ENCODE measurements around the gene DSCAM. TPM values are rescaled to one million over a fixed set of nuclear protein-coding genes. Genes with fewer than 3 reads are reported as not detected.

DSCAM gene
- total RNA-seq, 1 experiment from 2014 or later, result not detected

DNA sequence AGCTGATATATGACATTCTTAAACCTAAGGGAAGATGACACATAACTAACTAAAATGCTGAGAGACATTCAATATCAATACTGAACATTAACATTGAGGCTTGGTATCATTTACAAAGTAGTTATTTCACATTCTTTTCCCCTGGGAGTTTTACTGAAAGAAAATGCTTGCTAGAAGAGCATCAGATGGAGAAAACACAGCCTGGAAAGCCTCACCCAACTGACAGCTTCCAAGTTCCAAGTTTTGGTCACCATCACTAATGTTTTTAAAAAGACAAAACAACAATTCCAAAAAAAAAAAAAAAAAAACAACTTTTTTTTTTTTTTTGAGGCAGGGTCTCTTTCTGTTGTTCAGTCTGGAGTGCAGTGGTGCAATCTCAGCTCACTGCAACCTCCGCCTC, 80.6 kb downstream of the DSCAM start:
- no peak overlapping the region for H3K4me3 ChIP-seq (replicated peaks in 1 of 2; ENCODE audit: low read depth in 1 of 2, low read length in 2 of 2)
- no peak for ATAC-seq
- ChIA-PET RAD21 (ENCODE audit: low non-redundant PET in 1 of 2, low total read pairs in 2 of 2, uncharacterized antibody in 2 of 2, unreplicated experiment in 2 of 2) (no interaction called here), POLR2A (no interaction called here), CTCF (no interaction called here)
- H3K9me3 ChIP-seq (ENCODE audit: control insufficient read depth in 1 of 2, insufficient read depth in 1 of 2, low read depth in 1 of 2, low read length in 2 of 2), result peaks cover 8 to 31% of the 10 kb centered on the region in 2 experiments; a peak in 2 of 4 replicates
- no peak overlapping the region for H2AFZ ChIP-seq (ENCODE audit: low read depth, low read length, poor library complexity, severe bottlenecking)
- no peaks in the 10 kb centered on the region for H3K79me2 ChIP-seq (ENCODE audit: insufficient read depth, low read length)
- DNase-seq (ENCODE audit: low read depth, low spot score), result no peak
- no peak overlapping the region for H3K4me2 ChIP-seq (ENCODE audit: low read length)
- H3K9ac ChIP-seq (ENCODE audit: low read length), result no peak overlapping the region
- BruUV-seq (replicated peaks), result no TSS peak
- no peak overlapping the region for H3K27ac ChIP-seq (ENCODE audit: low read depth, low read length)
- H3K4me1 ChIP-seq (ENCODE audit: control insufficient read depth in 1 of 2, insufficient read depth in 2 of 2, low read length in 2 of 2), result no peaks in the 10 kb centered on the region
- H3K27me3 ChIP-seq (ENCODE audit: insufficient read depth, low read length), result no peaks in the 10 kb centered on the region
- intact Hi-C loops (cut with micrococcal nuclease), result no loop called here
- TF ChIP-seq EZH2phosphoT487 (IDR thresholded peaks at IDR 0.05; ENCODE audit: borderline replicate concordance), result no peak
- TF ChIP-seq, protein P1, sequence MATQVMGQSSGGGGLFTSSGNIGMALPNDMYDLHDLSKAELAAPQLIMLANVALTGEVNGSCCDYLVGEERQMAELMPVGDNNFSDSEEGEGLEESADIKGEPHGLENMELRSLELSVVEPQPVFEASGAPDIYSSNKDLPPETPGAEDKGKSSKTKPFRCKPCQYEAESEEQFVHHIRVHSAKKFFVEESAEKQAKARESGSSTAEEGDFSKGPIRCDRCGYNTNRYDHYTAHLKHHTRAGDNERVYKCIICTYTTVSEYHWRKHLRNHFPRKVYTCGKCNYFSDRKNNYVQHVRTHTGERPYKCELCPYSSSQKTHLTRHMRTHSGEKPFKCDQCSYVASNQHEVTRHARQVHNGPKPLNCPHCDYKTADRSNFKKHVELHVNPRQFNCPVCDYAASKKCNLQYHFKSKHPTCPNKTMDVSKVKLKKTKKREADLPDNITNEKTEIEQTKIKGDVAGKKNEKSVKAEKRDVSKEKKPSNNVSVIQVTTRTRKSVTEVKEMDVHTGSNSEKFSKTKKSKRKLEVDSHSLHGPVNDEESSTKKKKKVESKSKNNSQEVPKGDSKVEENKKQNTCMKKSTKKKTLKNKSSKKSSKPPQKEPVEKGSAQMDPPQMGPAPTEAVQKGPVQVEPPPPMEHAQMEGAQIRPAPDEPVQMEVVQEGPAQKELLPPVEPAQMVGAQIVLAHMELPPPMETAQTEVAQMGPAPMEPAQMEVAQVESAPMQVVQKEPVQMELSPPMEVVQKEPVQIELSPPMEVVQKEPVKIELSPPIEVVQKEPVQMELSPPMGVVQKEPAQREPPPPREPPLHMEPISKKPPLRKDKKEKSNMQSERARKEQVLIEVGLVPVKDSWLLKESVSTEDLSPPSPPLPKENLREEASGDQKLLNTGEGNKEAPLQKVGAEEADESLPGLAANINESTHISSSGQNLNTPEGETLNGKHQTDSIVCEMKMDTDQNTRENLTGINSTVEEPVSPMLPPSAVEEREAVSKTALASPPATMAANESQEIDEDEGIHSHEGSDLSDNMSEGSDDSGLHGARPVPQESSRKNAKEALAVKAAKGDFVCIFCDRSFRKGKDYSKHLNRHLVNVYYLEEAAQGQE (IDR thresholded peaks at IDR 0.05; ENCODE audit: low read depth), result no peak
- TF ChIP-seq CBX3 (IDR thresholded peaks at IDR 0.05; ENCODE audit: low read depth), result no peak
- TF ChIP-seq, protein P2, sequence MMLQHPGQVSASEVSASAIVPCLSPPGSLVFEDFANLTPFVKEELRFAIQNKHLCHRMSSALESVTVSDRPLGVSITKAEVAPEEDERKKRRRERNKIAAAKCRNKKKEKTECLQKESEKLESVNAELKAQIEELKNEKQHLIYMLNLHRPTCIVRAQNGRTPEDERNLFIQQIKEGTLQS (IDR thresholded peaks at IDR 0.05), result no peak
- TF ChIP-seq CEBPB (IDR thresholded peaks at IDR 0.05; ENCODE audit: low read depth), result no peak
- TF ChIP-seq, protein P3, sequence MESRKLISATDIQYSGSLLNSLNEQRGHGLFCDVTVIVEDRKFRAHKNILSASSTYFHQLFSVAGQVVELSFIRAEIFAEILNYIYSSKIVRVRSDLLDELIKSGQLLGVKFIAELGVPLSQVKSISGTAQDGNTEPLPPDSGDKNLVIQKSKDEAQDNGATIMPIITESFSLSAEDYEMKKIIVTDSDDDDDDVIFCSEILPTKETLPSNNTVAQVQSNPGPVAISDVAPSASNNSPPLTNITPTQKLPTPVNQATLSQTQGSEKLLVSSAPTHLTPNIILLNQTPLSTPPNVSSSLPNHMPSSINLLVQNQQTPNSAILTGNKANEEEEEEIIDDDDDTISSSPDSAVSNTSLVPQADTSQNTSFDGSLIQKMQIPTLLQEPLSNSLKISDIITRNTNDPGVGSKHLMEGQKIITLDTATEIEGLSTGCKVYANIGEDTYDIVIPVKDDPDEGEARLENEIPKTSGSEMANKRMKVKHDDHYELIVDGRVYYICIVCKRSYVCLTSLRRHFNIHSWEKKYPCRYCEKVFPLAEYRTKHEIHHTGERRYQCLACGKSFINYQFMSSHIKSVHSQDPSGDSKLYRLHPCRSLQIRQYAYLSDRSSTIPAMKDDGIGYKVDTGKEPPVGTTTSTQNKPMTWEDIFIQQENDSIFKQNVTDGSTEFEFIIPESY (IDR thresholded peaks at IDR 0.05; ENCODE audit: extremely low read depth, insufficient replicate concordance, low read length), result no peak
- no peak for TF ChIP-seq POLR2AphosphoS5 (IDR thresholded peaks at IDR 0.05; ENCODE audit: low read depth, low read length)
- TF ChIP-seq POLR2A (IDR thresholded peaks at IDR 0.05; ENCODE audit: borderline replicate concordance, extremely low read depth, insufficient read depth, insufficient read length), result no peak
- no peak for TF ChIP-seq ELF1 (IDR thresholded peaks at IDR 0.05; ENCODE audit: borderline replicate concordance, low read depth)
- TF ChIP-seq YY1 (IDR thresholded peaks at IDR 0.05; ENCODE audit: extremely low read depth, insufficient replicate concordance, low read depth, low read length), result no peak
- TF ChIP-seq SRF (IDR thresholded peaks at IDR 0.05; ENCODE audit: low read depth), result no peak
- TF ChIP-seq JUND (IDR thresholded peaks at IDR 0.05), result no peak
- TF ChIP-seq ZNF274 (IDR thresholded peaks at IDR 0.05; ENCODE audit: low read depth, low read length), result no peak
- TF ChIP-seq, protein P4, sequence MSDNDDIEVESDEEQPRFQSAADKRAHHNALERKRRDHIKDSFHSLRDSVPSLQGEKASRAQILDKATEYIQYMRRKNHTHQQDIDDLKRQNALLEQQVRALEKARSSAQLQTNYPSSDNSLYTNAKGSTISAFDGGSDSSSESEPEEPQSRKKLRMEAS (IDR thresholded peaks at IDR 0.05), result no peak
- TF ChIP-seq EZH2 (IDR thresholded peaks at IDR 0.05), result no peak
- TF ChIP-seq TCF7L2 (IDR thresholded peaks at IDR 0.05; ENCODE audit: borderline replicate concordance, extremely low read depth, insufficient read depth, insufficient read length), result no peak
- no peak for TF ChIP-seq EGR1 (IDR thresholded peaks at IDR 0.05; ENCODE audit: low read depth)
- no peaks in the 10 kb centered on the region for H3K36me3 ChIP-seq (ENCODE audit: control insufficient read depth in 1 of 2, insufficient read depth in 2 of 2, low read length in 2 of 2)
- H3K9me2 ChIP-seq (ENCODE audit: insufficient read depth), result no peaks in the 10 kb centered on the region
- no peaks in the 10 kb centered on the region for H4K20me1 ChIP-seq (ENCODE audit: insufficient read depth)

Data from HCT116 (cell line).